Activated CD4-positive, alpha-beta memory T cell treated with anti-CD3 and anti-CD28 coated beads for 36 hours (primary cell): ENCODE results near the gene KDM4C. TPM values are rescaled to one million over a fixed set of nuclear protein-coding genes. Genes with fewer than 3 reads are reported as not detected.
"Not testable (repeated sequence)": the region's sequence is repeated elsewhere in the genome, so short reads cannot be mapped to it uniquely, and the experiment has no call there.

ENCODE experiments used
- CTCF ChIA-PET: fragments of 350-600 bp; sonication (Branson Sonifier 250); formaldehyde crosslinking; loops from one replicate; lab custom pipeline; 2021; ENCODE audit warnings: antibody characterized with exemption, inconsistent platforms; lab: Charles Lee
- POLR2A ChIA-PET: fragments of 350-600 bp; sonication (Branson Sonifier 250); formaldehyde crosslinking; loops from one replicate; lab custom pipeline; 2021; ENCODE audit warnings: antibody characterized with exemption; lab: Charles Lee
- DNase-seq: peaks from one replicate; pipeline ENCODE4 v3.0.0-alpha.2; 2020
- H3K27ac Mint-ChIP-seq: one replicate; pipeline ENCODE4 v1.8.0; 2021; ENCODE audit warnings: mixed read lengths
- H3K27me3 Mint-ChIP-seq: one replicate; pipeline ENCODE4 v1.8.0; 2021; ENCODE audit warnings: mixed read lengths
- H3K36me3 Mint-ChIP-seq: one replicate; pipeline ENCODE4 v1.8.0; 2021; ENCODE audit warnings: mixed read lengths
- H3K4me1 Mint-ChIP-seq: one replicate; pipeline ENCODE4 v1.8.0; 2021; ENCODE audit warnings: low read depth, mixed read lengths
- H3K4me3 Mint-ChIP-seq: one replicate; pipeline ENCODE4 v1.8.0; 2021; ENCODE audit warnings: mild to moderate bottlenecking, mixed read lengths
- H3K9me3 Mint-ChIP-seq: one replicate; pipeline ENCODE4 v1.8.0; 2021; ENCODE audit warnings: mixed read lengths
- intact Hi-C: fragments of 100-400 bp; cut with micrococcal nuclease; formaldehyde crosslinking; loops from one replicate; pipeline ENCODE4 v1.15.1; 2023
- total RNA-seq, 2 experiments: library from RNA; stranded (reverse); gene quantifications; one replicate each; pipeline ENCODE4 v1.2.3, GENCODE V29; 2021

KDM4C gene
- total RNA-seq, 2 experiments from 2014 or later: 26.2 to 28.8 TPM

DNA sequence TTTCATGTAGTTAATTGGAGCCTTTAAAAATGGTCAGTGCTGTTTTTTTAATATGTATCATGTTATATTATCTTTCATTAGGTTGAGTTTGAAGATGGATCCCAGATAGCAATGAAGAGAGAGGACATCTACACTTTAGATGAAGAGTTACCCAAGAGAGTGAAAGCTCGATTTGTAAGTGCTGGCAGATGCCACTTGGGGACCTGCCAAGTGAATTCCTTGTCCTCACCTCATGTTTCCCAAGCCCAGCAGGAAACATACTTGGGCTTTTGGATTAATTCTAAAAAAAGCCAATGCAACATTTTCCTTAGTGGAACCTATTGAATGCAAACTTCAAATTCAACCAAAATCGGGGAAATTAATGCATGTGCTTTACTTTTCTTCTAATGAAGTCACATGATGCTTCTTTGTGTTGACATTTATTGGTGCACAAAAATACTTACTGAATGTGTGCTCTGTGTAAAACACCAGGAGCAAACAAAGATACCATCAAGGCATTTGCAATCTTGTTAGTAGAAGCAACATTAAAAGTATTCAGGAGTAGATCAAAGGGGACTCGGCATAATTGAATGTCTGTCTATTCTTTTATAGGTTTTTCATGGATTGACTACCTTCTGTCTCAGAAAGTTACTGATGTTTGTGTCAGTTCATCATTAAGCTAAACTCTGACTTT is 412.1 kb downstream of the KDM4C start:
- Mint-ChIP-seq H3K4me3 (no peak overlapping the region), H3K9me3 (no peaks in the 10 kb centered on the region), H3K27me3 (no peaks in the 10 kb centered on the region), H3K4me1 (peaks cover 7% of the 10 kb centered on the region), H3K36me3 (peaks cover 47% of the 10 kb centered on the region), H3K27ac (no peak overlapping the region)
- ChIA-PET CTCF (no interaction called here), POLR2A (no interaction called here)
- DNase-seq: no peak
- intact Hi-C loops: no loop called here

DNA sequence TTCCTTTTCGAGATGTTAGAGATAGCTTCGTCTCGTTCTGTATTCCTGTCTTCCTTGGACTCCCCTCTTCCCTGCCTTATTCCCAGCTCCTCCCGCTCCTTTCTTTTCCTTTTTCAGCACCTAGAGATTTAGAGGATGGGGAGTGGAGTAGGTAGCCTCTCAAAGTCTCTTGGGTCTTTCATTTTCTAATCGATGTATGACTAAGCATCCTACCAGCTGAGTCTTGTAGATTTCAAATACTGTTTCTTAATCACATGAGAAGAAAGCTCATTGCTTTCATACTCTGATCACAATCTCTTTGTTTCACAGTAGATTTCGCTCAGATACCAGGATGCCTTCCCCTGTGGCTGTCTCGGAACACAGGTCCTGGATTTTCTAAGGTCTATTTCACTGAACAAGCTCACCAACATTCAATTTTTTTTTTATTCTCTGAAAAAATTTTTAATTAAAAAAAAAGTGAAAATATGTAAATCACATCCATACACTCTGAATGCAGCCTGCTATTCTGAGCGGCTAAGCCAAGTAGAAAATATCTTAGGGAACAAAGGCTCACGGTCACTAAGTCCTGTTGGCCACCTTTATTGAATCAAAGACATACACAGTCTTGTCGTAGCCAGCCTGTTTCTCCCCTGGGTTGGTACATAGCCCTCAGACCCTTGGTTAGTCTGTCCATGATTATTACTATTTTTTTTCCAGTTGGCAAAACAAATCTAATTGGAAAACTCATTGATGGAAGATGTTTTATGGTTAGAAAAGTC is 413.8 kb downstream of the KDM4C start:
- intact Hi-C loops: no loop called here
- H3K4me3 Mint-ChIP-seq: no peak overlapping the region
- CTCF ChIA-PET: no interaction called here
- no peaks in the 10 kb centered on the region for H3K27me3 Mint-ChIP-seq
- peaks cover 44% of the 10 kb centered on the region for H3K36me3 Mint-ChIP-seq
- POLR2A ChIA-PET: interaction anchor here (0.7 kb wide), 1 partner anchor 1436 kb away, joined by 3 read pairs; no protein-coding TSS in a partner anchor
- peaks cover 7% of the 10 kb centered on the region for H3K4me1 Mint-ChIP-seq
- no peak for DNase-seq
- no peaks in the 10 kb centered on the region for H3K9me3 Mint-ChIP-seq
- H3K27ac Mint-ChIP-seq: no peak overlapping the region

DNA sequence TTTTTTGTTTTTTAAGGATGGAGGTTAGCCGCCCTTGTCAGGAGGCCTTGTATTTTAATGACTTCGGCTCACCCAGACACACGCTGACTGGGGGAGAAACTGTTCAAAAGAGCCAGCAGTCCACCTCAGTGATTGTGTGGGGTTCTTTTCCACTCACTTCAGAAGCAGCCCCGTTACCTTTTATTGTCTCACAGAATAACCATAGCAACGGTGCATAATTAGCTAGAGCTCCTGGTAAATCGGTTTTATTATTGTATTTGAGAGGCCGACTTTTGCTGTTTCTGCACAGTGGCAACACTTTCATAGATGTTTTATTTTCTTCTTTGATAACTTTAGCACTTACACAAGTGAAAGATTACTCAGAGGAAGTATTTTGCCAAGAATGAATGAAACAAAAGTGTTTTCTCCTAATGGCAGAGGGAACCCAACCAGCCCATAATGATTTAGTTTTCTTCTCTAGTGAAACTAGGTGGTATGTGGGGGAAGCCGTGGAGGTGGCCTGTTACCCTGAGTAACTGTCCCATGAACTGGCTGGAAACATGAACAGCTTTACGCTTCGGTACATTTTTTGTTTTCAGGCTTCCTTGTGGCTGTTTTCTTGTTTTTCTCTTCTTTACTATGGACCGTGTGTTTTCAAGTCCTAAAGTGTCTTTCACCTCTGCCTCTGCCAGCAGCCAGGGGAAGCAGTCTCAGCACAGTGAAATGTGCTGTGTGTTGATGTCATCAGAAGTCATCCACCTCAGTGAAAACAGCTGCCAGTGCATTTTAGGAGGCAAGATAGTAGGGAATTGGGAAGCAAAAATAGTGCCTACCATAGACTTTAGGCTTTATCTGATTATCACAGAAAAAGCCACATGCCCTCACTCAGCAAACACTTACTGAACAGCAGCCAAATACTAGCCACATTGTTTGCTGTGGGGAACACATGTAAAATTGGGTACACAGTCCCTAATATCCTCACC is 414.7 kb downstream of the KDM4C start:
- DNase-seq: no peak
- Mint-ChIP-seq H3K9me3 (no peaks in the 10 kb centered on the region), H3K4me3 (no peak overlapping the region), H3K36me3 (peaks cover 46% of the 10 kb centered on the region), H3K4me1 (peaks cover 7% of the 10 kb centered on the region), H3K27ac (no peak overlapping the region), H3K27me3 (no peaks in the 10 kb centered on the region)
- ChIA-PET POLR2A (no interaction called here), CTCF (no interaction called here)
- intact Hi-C loops: no loop called here

GRCh38 chr9:7173139-7173538 is 415.4 kb downstream of the KDM4C start:
- DNase-seq: no peak
- no peak overlapping the region for H3K4me3 Mint-ChIP-seq
- peaks cover 53% of the 10 kb centered on the region for H3K36me3 Mint-ChIP-seq
- intact Hi-C loops: no loop called here
- CTCF ChIA-PET: no interaction called here
- H3K9me3 Mint-ChIP-seq: no peaks in the 10 kb centered on the region
- peaks cover 7% of the 10 kb centered on the region for H3K4me1 Mint-ChIP-seq
- H3K27ac Mint-ChIP-seq: no peak overlapping the region
- POLR2A ChIA-PET: no interaction called here
- H3K27me3 Mint-ChIP-seq: no peaks in the 10 kb centered on the region

GRCh38 chr9:7174301-7174700 is 416.5 kb downstream of the KDM4C start:
- no peaks in the 10 kb centered on the region for H3K27me3 Mint-ChIP-seq
- intact Hi-C loops: no loop called here
- no peak overlapping the region for H3K4me3 Mint-ChIP-seq
- H3K27ac Mint-ChIP-seq: no peak overlapping the region
- ChIA-PET POLR2A (no interaction called here), CTCF (interaction anchor here (1.2 kb wide), 1 partner anchor 11 kb away, joined by 3 read pairs; no protein-coding TSS in a partner anchor)
- no peak for DNase-seq
- peaks cover 10% of the 10 kb centered on the region for H3K4me1 Mint-ChIP-seq
- H3K9me3 Mint-ChIP-seq: no peaks in the 10 kb centered on the region
- H3K36me3 Mint-ChIP-seq: peaks cover 63% of the 10 kb centered on the region

DNA sequence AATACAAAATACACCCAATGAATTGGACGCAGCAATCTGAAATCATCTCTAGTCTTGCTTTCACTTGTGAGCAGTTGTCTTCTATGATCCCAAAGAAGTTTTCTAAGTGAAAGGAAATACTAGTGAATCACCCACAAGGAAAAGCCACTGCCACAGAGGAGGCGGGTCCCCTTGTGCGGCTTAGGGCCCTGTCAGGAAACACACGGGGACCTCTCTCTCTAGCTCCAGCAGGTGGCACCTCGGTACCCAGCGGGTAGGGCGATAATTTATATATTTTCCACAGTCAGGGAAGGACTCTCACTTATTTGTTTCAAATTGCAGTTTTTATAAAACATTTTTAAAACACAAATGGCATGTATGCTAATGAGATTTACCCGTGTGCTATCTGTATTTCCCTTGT is 417.1 kb downstream of the KDM4C start:
- Mint-ChIP-seq H3K27ac (no peak overlapping the region), H3K4me1 (peaks cover 10% of the 10 kb centered on the region), H3K36me3 (peaks cover 63% of the 10 kb centered on the region), H3K4me3 (no peak overlapping the region), H3K9me3 (no peaks in the 10 kb centered on the region), H3K27me3 (no peaks in the 10 kb centered on the region)
- ChIA-PET CTCF (interaction anchor here (1.2 kb wide), 1 partner anchor 10 kb away, joined by 3 read pairs; no protein-coding TSS in a partner anchor), POLR2A (no interaction called here)
- DNase-seq: no peak
- intact Hi-C loops: no loop called here

- Mint-ChIP-seq H3K27ac (no peak overlapping the region), H3K4me1 (peaks cover 6% of the 10 kb centered on the region), H3K27me3 (no peaks in the 10 kb centered on the region), H3K9me3 (no peaks in the 10 kb centered on the region), H3K36me3 (peaks cover 61% of the 10 kb centered on the region), H3K4me3 (no peak overlapping the region)
- CTCF ChIA-PET: interaction anchor here (0.8 to 1.0 kb wide), 2 partner anchors 9 to 124 kb away, joined by 3 read pairs; no protein-coding TSS in a partner anchor
- DNase-seq: no peak
- POLR2A ChIA-PET: no interaction called here
- intact Hi-C loops: no loop called here
Measured at GRCh38 chr9:7176561-7176960, 418.8 kb downstream of the KDM4C start.

GRCh38 chr9:7177383-7177782 is 419.6 kb downstream of the KDM4C start:
- no peaks in the 10 kb centered on the region for H3K27me3 Mint-ChIP-seq
- no peak for DNase-seq
- peaks cover 66% of the 10 kb centered on the region for H3K36me3 Mint-ChIP-seq
- H3K4me1 Mint-ChIP-seq: peaks cover 6% of the 10 kb centered on the region
- no peak overlapping the region for H3K4me3 Mint-ChIP-seq
- ChIA-PET POLR2A (no interaction called here), CTCF (interaction anchor here (0.8 kb wide), 1 partner anchor 8 kb away, joined by 3 read pairs; no protein-coding TSS in a partner anchor)
- H3K27ac Mint-ChIP-seq: no peak overlapping the region
- intact Hi-C loops: no loop called here
- H3K9me3 Mint-ChIP-seq: peaks cover 5% of the 10 kb centered on the region

- Mint-ChIP-seq H3K9me3 (peaks cover 7% of the 10 kb centered on the region), H3K27me3 (no peaks in the 10 kb centered on the region), H3K27ac (peak overlapping the region; percentile 6), H3K36me3 (peaks cover 65% of the 10 kb centered on the region), H3K4me3 (no peak overlapping the region), H3K4me1 (peaks cover 2% of the 10 kb centered on the region)
- ChIA-PET POLR2A (no interaction called here), CTCF (no interaction called here)
- intact Hi-C loops: no loop called here
- DNase-seq: no peak
Measured at GRCh38 chr9:7178729-7179128, 421.0 kb downstream of the KDM4C start.

- Mint-ChIP-seq H3K4me1 (peaks cover 2% of the 10 kb centered on the region), H3K4me3 (no peak overlapping the region), H3K27me3 (no peaks in the 10 kb centered on the region), H3K27ac (no peak overlapping the region), H3K36me3 (peaks cover 62% of the 10 kb centered on the region), H3K9me3 (peaks cover 8% of the 10 kb centered on the region)
- intact Hi-C loops: no loop called here
- ChIA-PET CTCF (no interaction called here), POLR2A (no interaction called here)
- DNase-seq: no peak
Measured at GRCh38 chr9:7180247-7180646, 422.5 kb downstream of the KDM4C start.

DNA sequence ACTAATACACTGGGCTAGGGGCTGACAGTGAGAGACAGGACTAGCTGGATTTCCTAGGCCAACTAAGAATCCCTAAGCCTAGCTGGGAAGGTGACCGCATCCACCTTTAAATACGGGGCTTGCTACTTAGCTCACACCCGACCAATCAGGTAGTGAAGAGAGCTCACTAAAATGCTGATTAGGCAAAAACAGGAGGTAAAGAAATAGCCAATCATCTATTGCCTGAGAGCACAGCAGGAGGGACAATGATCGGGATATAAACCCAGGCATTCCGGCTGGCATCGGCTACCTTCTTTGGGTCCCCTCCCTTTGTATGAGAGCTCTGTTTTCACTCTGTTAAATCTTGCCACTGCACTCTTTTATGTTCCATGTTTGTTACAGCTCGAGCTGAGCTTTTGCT is 425.4 kb downstream of the KDM4C start:
- H3K27me3 Mint-ChIP-seq, POLR2A ChIA-PET, H3K27ac Mint-ChIP-seq, H3K4me3 Mint-ChIP-seq, CTCF ChIA-PET, intact Hi-C loops, H3K4me1 Mint-ChIP-seq, DNase-seq: not testable (repeated sequence)
- H3K36me3 Mint-ChIP-seq: peaks cover 69% of the 10 kb centered on the region
- peaks cover 28% of the 10 kb centered on the region for H3K9me3 Mint-ChIP-seq
